ENCODE results near the gene KYNU. TPM values are rescaled to one million over a fixed set of nuclear protein-coding genes. Genes with fewer than 3 reads are reported as not detected.
A peak's percentile ranks its signal among the peaks of the same experiment; 100 is the strongest.
"Not testable (repeated sequence)": the region's sequence is repeated elsewhere in the genome, so short reads cannot be mapped to it uniquely, and the experiment has no call there.

The KYNU gene
- total RNA-seq, 4 donors from 2014 or later = 2.3 to 39.4 (median 19.2) TPM

- H3K27me3 ChIP-seq = no peaks in the 10 kb centered on the region
- H3K4me3 ChIP-seq = peak overlapping the region in 1 of 4 donors; percentile 6
- intact Hi-C loops (cut with DNase I) = no loop called here
- WGBS, 2 donors = 80 to 82% methylated on average over 2 of the region's 2 CpGs
- H3K9me3 ChIP-seq = no peaks in the 10 kb centered on the region
- TF ChIP-seq, protein P1, sequence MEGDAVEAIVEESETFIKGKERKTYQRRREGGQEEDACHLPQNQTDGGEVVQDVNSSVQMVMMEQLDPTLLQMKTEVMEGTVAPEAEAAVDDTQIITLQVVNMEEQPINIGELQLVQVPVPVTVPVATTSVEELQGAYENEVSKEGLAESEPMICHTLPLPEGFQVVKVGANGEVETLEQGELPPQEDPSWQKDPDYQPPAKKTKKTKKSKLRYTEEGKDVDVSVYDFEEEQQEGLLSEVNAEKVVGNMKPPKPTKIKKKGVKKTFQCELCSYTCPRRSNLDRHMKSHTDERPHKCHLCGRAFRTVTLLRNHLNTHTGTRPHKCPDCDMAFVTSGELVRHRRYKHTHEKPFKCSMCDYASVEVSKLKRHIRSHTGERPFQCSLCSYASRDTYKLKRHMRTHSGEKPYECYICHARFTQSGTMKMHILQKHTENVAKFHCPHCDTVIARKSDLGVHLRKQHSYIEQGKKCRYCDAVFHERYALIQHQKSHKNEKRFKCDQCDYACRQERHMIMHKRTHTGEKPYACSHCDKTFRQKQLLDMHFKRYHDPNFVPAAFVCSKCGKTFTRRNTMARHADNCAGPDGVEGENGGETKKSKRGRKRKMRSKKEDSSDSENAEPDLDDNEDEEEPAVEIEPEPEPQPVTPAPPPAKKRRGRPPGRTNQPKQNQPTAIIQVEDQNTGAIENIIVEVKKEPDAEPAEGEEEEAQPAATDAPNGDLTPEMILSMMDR (IDR thresholded peaks at IDR 0.05) = no peak
- TF ChIP-seq POLR2A (IDR thresholded peaks at IDR 0.05) = no peak
- peak overlapping the region; percentile 56 to 87 (median 84) for H3K27ac ChIP-seq
- no peak for DNase-seq
- H3K4me1 ChIP-seq = peaks cover 19 to 50% (median 23%) of the 10 kb centered on the region in 3 donors
- no peaks in the 10 kb centered on the region for H3K36me3 ChIP-seq
These were observed 11.0 kb upstream of the KYNU start for GRCh38 chr2:142866426-142866825.

DNA sequence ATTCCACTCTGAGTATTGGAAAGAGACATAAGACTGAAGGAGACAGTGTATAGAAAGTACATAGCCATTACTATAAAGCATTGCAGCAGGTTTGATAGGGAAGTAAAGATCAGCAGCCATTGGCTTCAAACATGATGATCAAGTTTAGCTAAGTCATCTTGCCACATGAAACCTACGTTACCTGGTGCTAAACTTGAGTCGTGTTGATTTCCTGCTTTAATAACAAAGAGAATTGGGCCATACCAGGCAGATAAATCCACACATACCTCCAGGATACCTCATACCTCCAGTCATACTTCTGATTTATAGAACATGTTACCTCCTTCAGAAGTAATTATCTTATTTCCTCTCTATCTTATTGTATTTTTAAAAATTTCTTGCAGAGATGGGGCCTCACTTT is 10.3 kb upstream of the KYNU start:
- H3K9me3 ChIP-seq = no peaks in the 10 kb centered on the region
- H3K27ac ChIP-seq = peak overlapping the region; percentile 16 to 87 (median 84)
- DNase-seq = no peak
- WGBS, 2 donors = 18 to 36% methylated on average over 2 of the region's 2 CpGs
- no peak overlapping the region for H3K4me3 ChIP-seq
- H3K27me3 ChIP-seq = no peaks in the 10 kb centered on the region
- TF ChIP-seq, protein P1 (IDR thresholded peaks at IDR 0.05) = no peak
- no peak for TF ChIP-seq POLR2A (IDR thresholded peaks at IDR 0.05)
- H3K36me3 ChIP-seq = no peaks in the 10 kb centered on the region
- H3K4me1 ChIP-seq = peaks cover 19 to 50% (median 23%) of the 10 kb centered on the region in 3 donors
- intact Hi-C loops (cut with DNase I) = no loop called here

DNA sequence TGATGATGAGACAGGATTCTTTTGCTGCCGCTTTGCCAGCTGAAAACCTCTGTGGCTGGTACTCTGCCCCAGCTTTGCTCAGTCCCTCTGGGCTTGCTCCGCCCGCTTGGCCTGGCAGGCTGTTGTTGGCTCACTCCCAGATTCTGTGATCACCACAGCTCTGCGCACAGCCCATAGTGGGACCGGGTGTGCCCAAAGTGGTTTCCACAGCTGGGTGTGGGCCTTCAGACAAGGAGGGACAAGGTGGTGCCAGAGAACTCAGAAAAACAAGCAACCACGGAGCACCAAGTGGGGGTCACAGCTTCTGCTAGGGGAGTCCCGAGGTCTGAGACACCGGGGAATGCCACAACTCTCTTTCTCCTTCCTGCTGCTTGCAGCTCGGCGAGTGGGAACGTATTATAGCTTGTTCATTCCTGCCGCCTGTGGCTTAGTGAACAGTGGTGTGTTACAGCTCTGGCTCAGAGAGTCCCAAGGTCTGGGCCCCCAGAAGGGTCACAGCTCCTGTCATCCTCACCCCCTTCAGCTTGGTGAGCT is 9.2 kb upstream of the KYNU start:
- no peak for DNase-seq
- Histone ChIP-seq H3K36me3 (no peaks in the 10 kb centered on the region), H3K9me3 (no peaks in the 10 kb centered on the region), H3K4me3 (peak overlapping the region in 2 of 4 donors; percentile 18 to 34), H3K27ac (peak overlapping the region; percentile 84 to 87 (median 86)), H3K4me1 (peaks cover 19 to 60% (median 23%) of the 10 kb centered on the region in 3 donors), H3K27me3 (no peaks in the 10 kb centered on the region)
- TF ChIP-seq POLR2A (IDR thresholded peaks at IDR 0.05) = peak in 1 of 4 donors; percentile 51
- TF ChIP-seq, protein P1 (IDR thresholded peaks at IDR 0.05) = no peak
- 32 to 50% methylated on average over 4 to 9 of the region's 12 CpGs for WGBS, 2 donors
- intact Hi-C loops (cut with DNase I) = no loop called here

DNA sequence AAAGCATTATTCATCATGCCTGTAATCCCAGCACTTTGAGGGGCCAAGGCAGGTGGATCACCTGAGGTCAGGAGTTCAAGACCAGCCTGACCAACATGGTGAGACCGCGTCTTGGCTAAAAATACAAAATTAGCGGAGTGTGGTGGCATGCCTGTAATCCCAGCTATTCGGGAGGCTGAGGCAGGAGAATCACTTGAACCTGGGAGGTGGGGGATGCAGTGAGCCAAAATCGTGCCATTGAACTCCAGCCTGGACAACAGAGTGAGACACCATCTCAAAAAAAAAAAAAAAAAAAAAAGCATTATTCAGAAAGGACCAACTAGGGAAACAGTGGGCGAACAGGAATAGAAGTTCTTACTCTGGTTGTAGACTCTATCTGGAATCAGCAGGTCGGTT is 8.4 kb upstream of the KYNU start:
- DNase-seq; H3K36me3 ChIP-seq; intact Hi-C loops (cut with DNase I); H3K27me3 ChIP-seq; H3K9me3 ChIP-seq; H3K4me3 ChIP-seq: not testable (repeated sequence)
- Histone ChIP-seq H3K27ac (peak overlapping the region; percentile 84 to 87 (median 86)), H3K4me1 (peaks cover 21 to 60% (median 28%) of the 10 kb centered on the region in 3 donors)
- WGBS, 2 donors = 85 to 88% methylated on average over 7 of the region's 7 CpGs

DNA sequence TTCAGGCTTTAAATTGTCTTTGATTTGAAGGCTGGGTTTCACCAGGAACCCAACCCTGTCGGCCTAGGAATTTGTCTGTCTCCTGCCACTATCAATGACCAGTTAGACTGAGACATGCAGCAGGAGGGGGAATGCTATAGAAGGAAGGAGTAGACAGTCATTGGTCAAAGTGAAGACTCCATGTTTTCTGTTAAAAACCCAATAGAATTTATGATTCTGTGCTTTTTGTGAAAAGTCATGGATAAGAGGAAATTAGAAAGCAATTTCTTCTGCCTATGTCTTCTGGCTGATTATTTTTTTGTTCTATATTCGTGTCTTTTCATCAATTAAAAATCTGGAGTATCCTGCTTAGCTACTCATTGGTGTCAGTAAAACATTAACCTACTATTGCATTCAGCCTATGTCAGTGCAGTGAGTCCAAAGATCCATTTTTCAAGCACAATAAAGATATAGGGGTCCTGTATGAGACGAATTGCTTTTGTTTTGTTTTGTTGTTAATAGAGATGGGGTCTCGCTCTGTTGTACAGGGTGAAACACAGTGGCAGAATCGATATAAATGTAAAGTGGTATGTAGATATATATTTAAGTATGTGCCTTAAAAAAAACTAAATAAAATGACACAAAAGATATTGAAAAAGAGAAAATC is 7.9 kb upstream of the KYNU start:
- WGBS, 2 donors = 76 to 79% methylated on average over 5 of the region's 5 CpGs
- no peaks in the 10 kb centered on the region for H3K27me3 ChIP-seq
- no peaks in the 10 kb centered on the region for H3K9me3 ChIP-seq
- H3K4me1 ChIP-seq = peaks cover 24 to 64% (median 31%) of the 10 kb centered on the region in 3 donors
- H3K4me3 ChIP-seq = no peak overlapping the region
- TF ChIP-seq, protein P1 (IDR thresholded peaks at IDR 0.05) = no peak
- TF ChIP-seq POLR2A (IDR thresholded peaks at IDR 0.05) = no peak
- peak overlapping the region in 2 of 4 donors; percentile 84 to 85 for H3K27ac ChIP-seq
- intact Hi-C loops (cut with DNase I) = no loop called here
- DNase-seq = no peak
- H3K36me3 ChIP-seq = no peaks in the 10 kb centered on the region

All from esophagus squamous epithelium (tissue), 5 donors.